Tibial artery (tissue), 4 donors: ENCODE measurements around the gene ANKRD2.
"Not testable (repeated sequence)": the region's sequence is repeated elsewhere in the genome, so short reads cannot be mapped to it uniquely, and the experiment has no call there.

Experiments used
- DNase-seq, 2 donors: peaks; one replicate each; pipeline ENCODE4 v3.0.0-alpha.2; 2019
- H3K27ac ChIP-seq, 2 donors: fragments of 200-600 bp; sonication (generic) in 1 of 2; 1 replicate in 1 of 2; 2 replicates in 1 of 2; pipeline ENCODE4 v1.5.1; 2018 to 2019; ENCODE audit warnings: mild to moderate bottlenecking in 1 of 2
- H3K27me3 ChIP-seq, 2 donors: fragments of 200-600 bp; sonication (generic) in 1 of 2; one replicate each; pipeline versions ENCODE4 v1.5.1 to v1.6.0; 2016 to 2019
- H3K36me3 ChIP-seq, 3 donors: fragments of 200-600 bp; sonication (generic) in 2 of 3; one replicate each; pipeline ENCODE4 v1.5.1; 2016 to 2019; ENCODE audit warnings: mild to moderate bottlenecking in 2 of 3
- H3K4me1 ChIP-seq, 4 donors: fragments of 200-600 bp; sonication (generic) in 2 of 4; 1 replicate in 3 of 4; 2 replicates in 1 of 4; pipeline ENCODE4 v1.5.1; 2016 to 2019
- H3K4me3 ChIP-seq, 2 donors: fragments of 200-600 bp; sonication (generic) in 1 of 2; 1 replicate in 1 of 2; 2 replicates in 1 of 2; pipeline ENCODE4 v1.5.1; 2018 to 2019; ENCODE audit warnings: mild to moderate bottlenecking in 2 of 2
- H3K9me3 ChIP-seq, 3 donors: fragments of 200-600 bp; sonication (generic) in 1 of 3; one replicate each; pipeline ENCODE4 v1.5.1; 2016 to 2019
- intact Hi-C: fragments of 100-400 bp; cut with DNase I; formaldehyde crosslinking; loops from one replicate; pipeline ENCODE4 v1.15.0; 2023; ENCODE audit warnings: low total_unique reads
- TF ChIP-seq, protein P1 (sequence below), 2 experiments: fragments of 200-600 bp in 1 of 2; fragments of 450-650 bp in 1 of 2; IDR thresholded peaks; one replicate each; pipeline ENCODE4 v1.5.1; 2017 to 2019; ENCODE audit warnings: antibody characterized with exemption in 2 of 2, mild to moderate bottlenecking in 1 of 2, moderate library complexity in 1 of 2

The ANKRD2 gene

DNA sequence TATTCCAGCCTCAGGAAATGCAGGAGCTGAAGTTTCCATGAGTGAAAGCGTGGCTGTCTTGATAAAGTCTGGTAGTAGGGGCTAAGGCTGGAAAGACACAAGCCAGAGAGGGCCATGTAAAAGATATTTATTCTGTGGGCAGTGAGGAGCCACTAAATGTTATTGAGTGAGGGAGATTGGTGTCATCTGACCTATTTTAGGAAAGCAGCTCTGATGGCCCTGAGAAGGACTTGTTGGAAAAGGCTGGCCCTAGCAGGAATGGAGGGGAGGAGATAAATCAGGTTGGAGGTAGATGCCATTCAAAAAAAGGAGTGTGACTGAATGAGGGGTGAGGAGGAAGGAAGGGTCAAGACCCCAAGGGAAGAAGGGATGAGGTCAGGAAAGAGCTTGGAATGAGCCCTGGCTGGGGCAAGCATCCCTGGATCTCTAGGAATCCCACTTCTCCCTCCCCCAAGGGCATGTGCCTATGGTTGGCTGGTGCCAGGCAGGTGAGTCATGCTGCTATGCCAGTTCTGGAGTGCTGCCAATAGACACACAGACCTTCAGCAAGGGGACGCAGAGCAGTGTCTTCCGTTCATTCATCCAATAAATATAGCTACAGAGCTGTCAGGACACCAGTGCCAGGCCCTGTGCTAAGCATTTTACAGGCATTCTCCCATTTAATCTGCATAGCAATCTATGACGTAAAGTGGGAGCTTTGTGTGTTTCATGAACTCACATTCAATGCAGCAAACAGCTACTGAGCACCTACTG, 2.0 kb downstream of the ANKRD2 start:
- peak overlapping the region; percentile 40 to 46 for H3K27ac ChIP-seq
- peaks cover 0 to 22% (median 17%) of the 10 kb centered on the region in 3 donors for H3K36me3 ChIP-seq
- TF ChIP-seq, protein P1, sequence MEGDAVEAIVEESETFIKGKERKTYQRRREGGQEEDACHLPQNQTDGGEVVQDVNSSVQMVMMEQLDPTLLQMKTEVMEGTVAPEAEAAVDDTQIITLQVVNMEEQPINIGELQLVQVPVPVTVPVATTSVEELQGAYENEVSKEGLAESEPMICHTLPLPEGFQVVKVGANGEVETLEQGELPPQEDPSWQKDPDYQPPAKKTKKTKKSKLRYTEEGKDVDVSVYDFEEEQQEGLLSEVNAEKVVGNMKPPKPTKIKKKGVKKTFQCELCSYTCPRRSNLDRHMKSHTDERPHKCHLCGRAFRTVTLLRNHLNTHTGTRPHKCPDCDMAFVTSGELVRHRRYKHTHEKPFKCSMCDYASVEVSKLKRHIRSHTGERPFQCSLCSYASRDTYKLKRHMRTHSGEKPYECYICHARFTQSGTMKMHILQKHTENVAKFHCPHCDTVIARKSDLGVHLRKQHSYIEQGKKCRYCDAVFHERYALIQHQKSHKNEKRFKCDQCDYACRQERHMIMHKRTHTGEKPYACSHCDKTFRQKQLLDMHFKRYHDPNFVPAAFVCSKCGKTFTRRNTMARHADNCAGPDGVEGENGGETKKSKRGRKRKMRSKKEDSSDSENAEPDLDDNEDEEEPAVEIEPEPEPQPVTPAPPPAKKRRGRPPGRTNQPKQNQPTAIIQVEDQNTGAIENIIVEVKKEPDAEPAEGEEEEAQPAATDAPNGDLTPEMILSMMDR (IDR thresholded peaks at IDR 0.05) = no peak
- DNase-seq = peak in 1 of 2 donors; percentile 80
- no peak overlapping the region for H3K4me3 ChIP-seq
- intact Hi-C loops = no loop called here
- no peaks in the 10 kb centered on the region for H3K27me3 ChIP-seq
- H3K9me3 ChIP-seq = no peaks in the 10 kb centered on the region
- peaks cover 0 to 41% (median 28%) of the 10 kb centered on the region in 4 donors for H3K4me1 ChIP-seq

DNA sequence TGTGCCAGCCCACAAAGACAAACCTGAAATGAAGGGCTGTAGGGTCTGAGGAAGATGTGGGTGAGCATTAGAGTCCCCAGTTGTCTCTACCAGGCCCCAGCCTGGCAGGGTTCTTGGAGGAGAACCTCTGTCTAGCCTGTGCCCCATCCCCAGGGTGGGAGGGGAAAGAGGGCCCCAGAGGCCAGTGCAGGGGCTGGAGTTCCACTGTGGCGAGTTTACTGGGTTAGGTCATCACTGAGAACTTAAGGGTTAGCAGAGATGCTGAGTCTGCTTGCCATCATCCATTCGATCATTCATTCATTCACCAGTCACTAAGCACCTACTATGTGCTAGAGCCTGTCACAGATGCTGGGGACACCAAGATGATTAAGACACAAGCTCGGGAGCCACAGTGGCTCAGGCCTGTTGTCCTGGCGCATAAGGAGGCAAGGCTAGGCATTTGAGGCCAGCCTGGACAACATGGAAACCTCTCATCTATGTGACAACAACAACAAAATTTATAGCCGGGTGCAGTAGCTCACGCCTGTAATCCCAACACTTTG, 2.6 kb downstream of the ANKRD2 start:
- Histone ChIP-seq H3K36me3 (peaks cover 0 to 16% (median 10%) of the 10 kb centered on the region in 3 donors), H3K4me1 (peaks cover 0 to 41% (median 28%) of the 10 kb centered on the region in 4 donors), H3K4me3 (no peak overlapping the region), H3K27me3 (no peaks in the 10 kb centered on the region), H3K9me3 (no peaks in the 10 kb centered on the region), H3K27ac (peak overlapping the region in 1 of 2 donors; percentile 46)
- intact Hi-C loops = no loop called here
- DNase-seq = no peak
- TF ChIP-seq, protein P1 (IDR thresholded peaks at IDR 0.05) = no peak

DNA sequence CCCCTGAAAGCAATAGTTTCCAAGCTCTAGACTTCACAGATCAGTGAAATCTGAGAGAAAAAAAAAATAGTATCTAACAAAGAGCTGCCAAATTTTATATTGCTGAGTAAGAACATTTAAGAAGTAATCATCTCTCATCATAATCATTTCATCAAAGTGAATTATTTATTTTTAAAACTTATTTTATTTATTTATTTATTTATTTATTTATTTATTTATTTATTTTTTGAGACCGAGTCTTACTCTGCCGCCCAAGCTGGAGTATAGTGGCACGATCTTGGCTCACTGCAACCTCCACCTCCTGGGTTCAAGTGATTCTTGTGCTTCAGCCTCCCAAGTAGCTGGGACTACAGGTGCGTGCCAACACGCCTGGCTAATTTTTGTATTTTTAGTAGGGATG, 3.9 kb downstream of the ANKRD2 start:
- H3K36me3 ChIP-seq, H3K9me3 ChIP-seq, H3K27ac ChIP-seq, H3K4me3 ChIP-seq, intact Hi-C loops, DNase-seq, H3K27me3 ChIP-seq: not testable (repeated sequence)
- peaks cover 0 to 40% (median 26%) of the 10 kb centered on the region in 4 donors for H3K4me1 ChIP-seq

DNA sequence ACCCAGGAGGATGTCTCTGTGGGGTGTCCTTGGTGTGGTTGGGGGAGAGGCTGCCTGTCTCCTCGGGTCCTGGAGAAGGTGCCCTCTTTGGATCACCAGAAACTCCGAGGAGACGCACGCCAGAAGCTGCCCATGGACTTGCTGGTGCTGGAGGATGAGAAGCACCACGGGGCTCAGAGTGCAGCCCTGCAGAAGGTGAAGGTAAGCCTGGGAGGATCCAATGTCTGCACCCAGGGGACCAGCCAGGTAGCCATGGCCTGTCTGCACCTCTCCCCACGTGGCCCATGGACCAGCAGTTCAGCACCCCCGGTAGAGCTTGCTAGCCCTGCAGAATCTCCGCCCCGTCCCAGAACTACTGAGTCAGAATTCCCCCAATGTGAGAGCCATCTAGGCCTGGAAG, 5.1 kb downstream of the ANKRD2 start:
- Histone ChIP-seq H3K4me3 (no peak overlapping the region), H3K4me1 (peaks cover 0 to 30% (median 17%) of the 10 kb centered on the region in 4 donors), H3K36me3 (no peaks in the 10 kb centered on the region), H3K27me3 (no peaks in the 10 kb centered on the region), H3K27ac (no peak overlapping the region), H3K9me3 (no peaks in the 10 kb centered on the region)
- no peak for DNase-seq
- intact Hi-C loops = no loop called here
- TF ChIP-seq, protein P1 (IDR thresholded peaks at IDR 0.05) = no peak

DNA sequence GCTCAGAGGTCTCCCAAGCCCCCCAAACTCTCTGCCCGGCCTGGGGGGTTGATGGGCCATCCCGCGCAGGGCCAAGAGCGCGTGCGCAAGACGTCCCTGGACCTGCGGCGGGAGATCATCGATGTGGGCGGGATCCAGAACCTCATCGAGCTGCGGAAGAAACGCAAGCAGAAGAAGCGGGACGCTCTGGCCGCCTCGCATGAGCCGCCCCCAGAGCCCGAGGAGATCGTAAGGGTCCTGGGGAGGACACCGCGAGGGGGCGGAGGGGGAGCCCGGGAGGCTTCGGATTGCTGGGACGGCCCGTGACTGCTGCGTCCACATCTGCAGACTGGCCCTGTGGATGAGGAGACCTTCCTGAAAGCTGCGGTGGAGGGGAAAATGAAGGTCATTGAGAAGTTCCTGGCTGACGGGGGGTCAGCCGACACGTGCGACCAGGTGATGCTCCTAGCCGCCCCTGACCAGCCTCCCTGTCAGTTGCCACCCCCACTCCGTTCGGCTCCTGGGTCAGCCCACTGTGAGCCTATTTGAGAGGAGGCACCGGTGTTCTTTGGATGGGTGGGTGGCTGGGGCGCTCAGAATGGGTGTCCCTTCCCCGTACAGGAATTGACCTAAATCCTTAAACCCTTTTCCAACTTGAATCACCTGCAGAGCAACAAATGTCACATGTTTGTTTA, 5.7 kb downstream of the ANKRD2 start:
- intact Hi-C loops = no loop called here
- no peak for DNase-seq
- Histone ChIP-seq H3K36me3 (no peaks in the 10 kb centered on the region), H3K4me3 (peak overlapping the region; percentile 23 to 28), H3K27ac (no peak overlapping the region), H3K27me3 (no peaks in the 10 kb centered on the region), H3K4me1 (peaks cover 0 to 24% (median 12%) of the 10 kb centered on the region in 4 donors), H3K9me3 (no peaks in the 10 kb centered on the region)
- TF ChIP-seq, protein P1 (IDR thresholded peaks at IDR 0.05) = no peak
